ENCODE results near the gene DCAF8. TPM values are rescaled to one million over a fixed set of nuclear protein-coding genes. Genes with fewer than 3 reads are reported as not detected.

The DCAF8 gene
- total RNA-seq, 1 donor from 2014 or later: 107 TPM

- Histone ChIP-seq H3K27me3 (ENCODE audit: insufficient read depth, low read length) (no peaks in the 10 kb centered on the region), H3K4me2 (ENCODE audit: low read length) (no peak overlapping the region), H3K36me3 (ENCODE audit: insufficient read depth, low read length) (no peaks in the 10 kb centered on the region), H3K9me3 (ENCODE audit: insufficient read depth, low read depth, low read length) (no peaks in the 10 kb centered on the region), H3K4me1 (ENCODE audit: insufficient read depth, low read length) (peaks cover 13% of the 10 kb centered on the region), H3K4me3 (ENCODE audit: insufficient read depth, low read depth, low read length) (no peak overlapping the region), H3K79me2 (ENCODE audit: insufficient read depth, low read length) (no peaks in the 10 kb centered on the region), H3K9ac (ENCODE audit: low read length) (no peak overlapping the region), H4K20me1 (ENCODE audit: insufficient read depth, low read length) (no peaks in the 10 kb centered on the region), H3K27ac (ENCODE audit: low read depth, low read length) (no peak overlapping the region), H2AFZ (ENCODE audit: low read depth, low read length) (no peak overlapping the region)
- H3K27ac Mint-ChIP-seq (ENCODE audit: unreplicated experiment): no peak overlapping the region
- H3K27me3 Mint-ChIP-seq (ENCODE audit: low read depth, unreplicated experiment): peaks cover 18% of the 10 kb centered on the region
- H3K9me3 Mint-ChIP-seq (ENCODE audit: unreplicated experiment): no peaks in the 10 kb centered on the region
- no peak for FAIRE-seq
- peaks cover 14% of the 10 kb centered on the region for H3K4me1 Mint-ChIP-seq (ENCODE audit: low read depth, unreplicated experiment)
- H3K4me3 Mint-ChIP-seq (ENCODE audit: unreplicated experiment): no peak overlapping the region
- no peak for DNase-seq (ENCODE audit: low read depth)
- H3K36me3 Mint-ChIP-seq (ENCODE audit: low read depth, unreplicated experiment): peaks cover 4% of the 10 kb centered on the region
- TF ChIP-seq CTCF (IDR thresholded peaks at IDR 0.05; ENCODE audit: insufficient read depth, low read depth, low read length) (no peak), EZH2 (IDR thresholded peaks at IDR 0.05; ENCODE audit: insufficient read depth, low read length) (no peak)
These were observed 74.9 kb downstream of the DCAF8 start for GRCh38 chr1:160187407-160187806.

GRCh38 chr1:160186729-160187128 lies 75.6 kb downstream of the DCAF8 start:
- H3K4me2 ChIP-seq (ENCODE audit: low read length): no peak overlapping the region
- FAIRE-seq (no peak), DNase-seq (ENCODE audit: low read depth) (no peak)
- Mint-ChIP-seq H3K36me3 (ENCODE audit: low read depth, unreplicated experiment) (peaks cover 4% of the 10 kb centered on the region), H3K4me3 (ENCODE audit: unreplicated experiment) (no peak overlapping the region), H3K27ac (ENCODE audit: unreplicated experiment) (no peak overlapping the region), H3K4me1 (ENCODE audit: low read depth, unreplicated experiment) (peaks cover 14% of the 10 kb centered on the region), H3K9me3 (ENCODE audit: unreplicated experiment) (no peaks in the 10 kb centered on the region), H3K27me3 (ENCODE audit: low read depth, unreplicated experiment) (peaks cover 18% of the 10 kb centered on the region)
- no peaks in the 10 kb centered on the region for H3K79me2 ChIP-seq (ENCODE audit: insufficient read depth, low read length)
- H4K20me1 ChIP-seq (ENCODE audit: insufficient read depth, low read length): no peaks in the 10 kb centered on the region
- H2AFZ ChIP-seq (ENCODE audit: low read depth, low read length): no peak overlapping the region
- TF ChIP-seq CTCF (IDR thresholded peaks at IDR 0.05; ENCODE audit: insufficient read depth, low read depth, low read length) (no peak), EZH2 (IDR thresholded peaks at IDR 0.05; ENCODE audit: insufficient read depth, low read length) (no peak)
- H3K9me3 ChIP-seq (ENCODE audit: insufficient read depth, low read depth, low read length): no peaks in the 10 kb centered on the region
- H3K4me3 ChIP-seq (ENCODE audit: insufficient read depth, low read depth, low read length): no peak overlapping the region
- no peaks in the 10 kb centered on the region for H3K27me3 ChIP-seq (ENCODE audit: insufficient read depth, low read length)
- H3K27ac ChIP-seq (ENCODE audit: low read depth, low read length): no peak overlapping the region
- peaks cover 6% of the 10 kb centered on the region for H3K4me1 ChIP-seq (ENCODE audit: insufficient read depth, low read length)
- H3K9ac ChIP-seq (ENCODE audit: low read length): no peak overlapping the region
- H3K36me3 ChIP-seq (ENCODE audit: insufficient read depth, low read length): no peaks in the 10 kb centered on the region

- Mint-ChIP-seq H3K27ac (ENCODE audit: unreplicated experiment) (no peak overlapping the region), H3K36me3 (ENCODE audit: low read depth, unreplicated experiment) (peaks cover 4% of the 10 kb centered on the region), H3K27me3 (ENCODE audit: low read depth, unreplicated experiment) (peaks cover 18% of the 10 kb centered on the region), H3K4me3 (ENCODE audit: unreplicated experiment) (no peak overlapping the region), H3K4me1 (ENCODE audit: low read depth, unreplicated experiment) (peaks cover 14% of the 10 kb centered on the region), H3K9me3 (ENCODE audit: unreplicated experiment) (no peaks in the 10 kb centered on the region)
- no peak overlapping the region for H3K4me3 ChIP-seq (ENCODE audit: insufficient read depth, low read depth, low read length)
- H4K20me1 ChIP-seq (ENCODE audit: insufficient read depth, low read length): no peaks in the 10 kb centered on the region
- H3K36me3 ChIP-seq (ENCODE audit: insufficient read depth, low read length): no peaks in the 10 kb centered on the region
- H2AFZ ChIP-seq (ENCODE audit: low read depth, low read length): no peak overlapping the region
- no peaks in the 10 kb centered on the region for H3K79me2 ChIP-seq (ENCODE audit: insufficient read depth, low read length)
- H3K27ac ChIP-seq (ENCODE audit: low read depth, low read length): no peak overlapping the region
- H3K4me1 ChIP-seq (ENCODE audit: insufficient read depth, low read length): peaks cover 5% of the 10 kb centered on the region
- no peak overlapping the region for H3K4me2 ChIP-seq (ENCODE audit: low read length)
- no peak for TF ChIP-seq CTCF (IDR thresholded peaks at IDR 0.05; ENCODE audit: insufficient read depth, low read depth, low read length)
- H3K27me3 ChIP-seq (ENCODE audit: insufficient read depth, low read length): no peaks in the 10 kb centered on the region
- FAIRE-seq (no peak), DNase-seq (ENCODE audit: low read depth) (no peak)
- H3K9ac ChIP-seq (ENCODE audit: low read length): no peak overlapping the region
- no peaks in the 10 kb centered on the region for H3K9me3 ChIP-seq (ENCODE audit: insufficient read depth, low read depth, low read length)
These were observed 76.1 kb downstream of the DCAF8 start for GRCh38 chr1:160186246-160186645.

All from astrocyte (in vitro differentiated cells and primary cell).